DOHH2 (cell line): ENCODE results near the gene NCLN.

Experiments
- EZH2phosphoT487 ChIP-seq: fragments of 200-600 bp; sonication (generic); IDR thresholded peaks from 2 replicates; pipeline ENCODE4 v1.6.1; 2017; ENCODE audit warnings: borderline replicate concordance, mild to moderate bottlenecking, antibody characterized with exemption, low read length, moderate library complexity, mixed read lengths
- TF ChIP-seq, protein P1 (sequence below): fragments of 200-600 bp; sonication (generic); IDR thresholded peaks from one replicate; pipeline ENCODE4 v1.5.1; 2014; ENCODE audit warnings: antibody characterized with exemption, mild to moderate bottlenecking, low read depth, low read length; ENCODE audit not compliant: poor library complexity, severe bottlenecking

DNA sequence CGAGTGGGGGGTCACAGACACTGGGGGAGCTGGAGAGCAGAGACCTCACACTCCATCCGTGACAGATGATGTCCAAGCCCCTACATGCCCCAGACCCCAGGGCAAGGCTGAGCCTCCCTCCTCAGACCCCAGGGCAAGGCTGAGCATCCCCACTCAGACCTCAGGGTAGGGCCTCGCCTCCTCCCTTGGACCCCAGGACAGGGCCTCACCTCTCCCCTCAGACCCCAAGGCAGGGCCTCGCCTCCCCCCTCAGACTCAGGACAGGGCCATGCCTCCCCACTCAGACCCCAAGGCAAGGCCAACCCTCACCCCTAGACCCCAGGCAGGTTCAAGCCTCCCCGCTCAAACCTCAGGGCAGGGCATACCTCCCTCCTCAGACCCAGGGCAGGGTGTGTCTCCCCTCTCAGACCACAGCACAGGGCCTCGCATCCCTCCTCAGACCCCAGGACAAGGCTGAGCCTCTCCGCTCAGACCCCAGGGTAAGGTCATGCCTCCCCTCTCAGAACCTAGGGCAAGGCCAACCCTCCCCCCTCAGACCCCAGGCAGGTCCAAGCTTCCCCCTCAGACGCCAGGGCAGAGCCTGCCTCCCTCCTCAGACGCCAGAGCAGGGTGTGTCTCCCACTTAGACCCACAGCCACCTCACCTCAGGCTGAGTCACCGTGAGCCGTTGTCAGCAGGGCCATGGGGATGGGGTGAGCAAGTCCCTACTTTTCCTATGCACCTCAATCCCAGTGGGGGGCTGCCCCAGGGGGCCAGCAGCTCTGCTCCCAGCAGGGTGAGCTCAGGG is 8.8 kb upstream of the NCLN start:
- TF ChIP-seq, protein P1, sequence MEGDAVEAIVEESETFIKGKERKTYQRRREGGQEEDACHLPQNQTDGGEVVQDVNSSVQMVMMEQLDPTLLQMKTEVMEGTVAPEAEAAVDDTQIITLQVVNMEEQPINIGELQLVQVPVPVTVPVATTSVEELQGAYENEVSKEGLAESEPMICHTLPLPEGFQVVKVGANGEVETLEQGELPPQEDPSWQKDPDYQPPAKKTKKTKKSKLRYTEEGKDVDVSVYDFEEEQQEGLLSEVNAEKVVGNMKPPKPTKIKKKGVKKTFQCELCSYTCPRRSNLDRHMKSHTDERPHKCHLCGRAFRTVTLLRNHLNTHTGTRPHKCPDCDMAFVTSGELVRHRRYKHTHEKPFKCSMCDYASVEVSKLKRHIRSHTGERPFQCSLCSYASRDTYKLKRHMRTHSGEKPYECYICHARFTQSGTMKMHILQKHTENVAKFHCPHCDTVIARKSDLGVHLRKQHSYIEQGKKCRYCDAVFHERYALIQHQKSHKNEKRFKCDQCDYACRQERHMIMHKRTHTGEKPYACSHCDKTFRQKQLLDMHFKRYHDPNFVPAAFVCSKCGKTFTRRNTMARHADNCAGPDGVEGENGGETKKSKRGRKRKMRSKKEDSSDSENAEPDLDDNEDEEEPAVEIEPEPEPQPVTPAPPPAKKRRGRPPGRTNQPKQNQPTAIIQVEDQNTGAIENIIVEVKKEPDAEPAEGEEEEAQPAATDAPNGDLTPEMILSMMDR: no peak
- TF ChIP-seq EZH2phosphoT487: no peak
